22Rv1 (cell line): ENCODE measurements around the gene RASSF5.

Experiments used
- H3K27ac ChIP-seq: fragments of 450-650 bp; 2 replicates; pipeline ENCODE4 v1.5.1; 2017
- ZFX ChIP-seq: fragments of 450-650 bp; IDR thresholded peaks from 2 replicates; pipeline ENCODE4 v1.6.1; 2017; ENCODE audit warnings: antibody characterized with exemption, borderline replicate concordance
- TF ChIP-seq, protein P1 (sequence below): fragments of 450-650 bp; IDR thresholded peaks from 2 replicates; pipeline ENCODE4 v1.5.1; 2017; ENCODE audit warnings: mild to moderate bottlenecking

RASSF5 gene

DNA sequence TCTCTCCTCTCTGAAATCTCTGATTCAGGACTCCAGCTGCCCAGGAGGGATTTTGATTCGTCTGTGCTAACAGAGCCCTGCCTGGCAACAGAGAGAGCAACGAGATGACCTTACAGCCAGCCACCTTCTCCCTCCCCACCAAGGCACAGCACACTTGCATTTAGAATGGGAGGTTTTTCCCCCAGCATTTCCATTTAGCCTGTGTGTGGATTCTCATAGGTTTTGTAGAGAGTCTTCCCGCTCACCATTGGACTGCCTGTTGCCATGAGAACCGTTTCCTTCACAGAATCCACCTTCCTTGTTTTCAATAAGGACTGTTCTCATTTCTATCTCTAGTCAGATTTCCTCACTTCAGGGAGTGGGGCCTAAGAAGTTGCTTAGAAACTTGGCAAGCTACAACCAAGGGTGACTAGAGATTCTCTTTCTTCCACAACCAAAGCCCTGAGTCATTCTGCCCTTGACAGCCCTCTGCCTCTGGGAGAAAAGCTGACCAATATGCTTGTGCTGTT is 42.8 kb upstream of the RASSF5 start:
- no peak overlapping the region for H3K27ac ChIP-seq
- TF ChIP-seq, protein P1, sequence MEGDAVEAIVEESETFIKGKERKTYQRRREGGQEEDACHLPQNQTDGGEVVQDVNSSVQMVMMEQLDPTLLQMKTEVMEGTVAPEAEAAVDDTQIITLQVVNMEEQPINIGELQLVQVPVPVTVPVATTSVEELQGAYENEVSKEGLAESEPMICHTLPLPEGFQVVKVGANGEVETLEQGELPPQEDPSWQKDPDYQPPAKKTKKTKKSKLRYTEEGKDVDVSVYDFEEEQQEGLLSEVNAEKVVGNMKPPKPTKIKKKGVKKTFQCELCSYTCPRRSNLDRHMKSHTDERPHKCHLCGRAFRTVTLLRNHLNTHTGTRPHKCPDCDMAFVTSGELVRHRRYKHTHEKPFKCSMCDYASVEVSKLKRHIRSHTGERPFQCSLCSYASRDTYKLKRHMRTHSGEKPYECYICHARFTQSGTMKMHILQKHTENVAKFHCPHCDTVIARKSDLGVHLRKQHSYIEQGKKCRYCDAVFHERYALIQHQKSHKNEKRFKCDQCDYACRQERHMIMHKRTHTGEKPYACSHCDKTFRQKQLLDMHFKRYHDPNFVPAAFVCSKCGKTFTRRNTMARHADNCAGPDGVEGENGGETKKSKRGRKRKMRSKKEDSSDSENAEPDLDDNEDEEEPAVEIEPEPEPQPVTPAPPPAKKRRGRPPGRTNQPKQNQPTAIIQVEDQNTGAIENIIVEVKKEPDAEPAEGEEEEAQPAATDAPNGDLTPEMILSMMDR = no peak
- TF ChIP-seq ZFX = no peak

DNA sequence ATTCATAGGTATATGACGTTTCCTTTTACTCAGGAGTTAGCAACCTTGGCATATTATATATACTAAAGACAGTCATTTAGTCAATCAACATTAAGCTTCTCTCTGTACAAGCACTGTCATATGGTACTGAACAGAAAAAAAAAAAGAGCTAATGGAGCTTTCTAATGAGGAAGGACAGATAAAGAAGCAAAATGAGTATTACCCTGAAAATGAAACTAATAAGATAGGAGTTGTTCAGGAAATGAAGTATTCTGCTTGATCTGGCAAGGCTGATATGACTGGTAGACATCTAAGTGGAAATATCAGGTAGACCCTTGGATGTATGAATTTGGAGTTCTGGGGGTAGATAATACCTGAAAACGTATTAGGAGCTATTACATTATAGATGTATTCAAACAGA is 41.4 kb upstream of the RASSF5 start:
- no peak for TF ChIP-seq ZFX
- TF ChIP-seq, protein P1 = no peak
- H3K27ac ChIP-seq = no peak overlapping the region

DNA sequence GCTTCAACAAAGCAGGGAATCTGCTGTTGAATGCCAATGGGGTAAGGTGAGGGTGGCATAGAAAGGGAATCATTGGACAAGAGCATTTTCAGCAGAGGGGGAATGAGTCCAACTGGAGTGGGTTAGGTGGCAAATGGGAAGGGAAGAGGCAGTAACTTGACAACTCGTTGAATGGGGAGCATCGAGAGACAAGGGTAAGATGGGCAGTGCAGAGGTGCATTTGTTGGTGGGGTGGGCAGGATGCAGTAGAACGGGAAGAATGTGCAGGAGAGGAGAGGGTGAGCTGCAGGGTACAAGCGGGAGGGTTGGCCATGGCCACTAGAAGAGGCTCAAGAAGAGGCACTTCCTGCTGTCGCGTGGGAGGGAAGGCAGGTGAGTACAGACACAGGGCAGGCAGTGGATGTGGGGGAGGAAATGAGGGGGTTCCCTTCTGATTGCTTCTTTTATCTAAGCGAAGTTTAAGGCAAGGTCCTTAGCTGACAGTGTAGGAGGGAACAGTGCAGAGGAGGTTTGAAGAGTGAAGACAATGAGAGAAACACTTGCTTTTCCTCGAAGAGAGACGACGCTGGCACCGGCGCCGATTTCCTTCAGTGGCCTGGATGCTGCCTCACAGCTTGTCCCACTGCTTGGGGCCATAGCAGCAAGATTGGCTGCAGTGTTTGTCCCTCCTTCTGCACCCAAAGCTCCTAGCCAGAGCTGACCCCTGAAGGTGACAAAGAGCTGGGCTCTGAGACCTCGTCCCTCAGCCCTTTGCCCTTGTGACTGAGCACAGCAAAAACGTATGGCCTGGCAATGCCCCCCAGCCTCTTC is 40.3 kb upstream of the RASSF5 start:
- H3K27ac ChIP-seq = no peak overlapping the region
- TF ChIP-seq, protein P1 = no peak
- TF ChIP-seq ZFX = no peak

DNA sequence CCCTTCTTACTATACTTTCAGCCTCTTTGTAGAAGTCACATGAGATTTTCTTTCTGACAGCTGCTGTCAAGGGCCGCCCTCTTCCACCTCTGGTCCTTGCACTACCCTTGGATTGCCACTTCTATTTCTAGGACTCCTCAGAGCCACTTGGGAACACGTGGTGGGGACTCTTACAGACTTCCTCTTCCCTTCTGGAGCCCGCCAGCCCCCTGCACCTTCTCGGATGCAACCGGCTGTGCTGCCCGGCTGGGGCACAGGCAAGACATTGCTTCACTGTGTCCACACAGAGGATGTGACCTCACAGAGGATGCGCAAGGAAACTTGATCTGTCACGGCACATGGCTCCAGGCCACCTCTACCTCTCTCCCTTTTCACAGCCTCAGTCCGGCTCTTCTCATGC is 39.4 kb upstream of the RASSF5 start:
- TF ChIP-seq ZFX = no peak
- TF ChIP-seq, protein P1 = no peak
- no peak overlapping the region for H3K27ac ChIP-seq

DNA sequence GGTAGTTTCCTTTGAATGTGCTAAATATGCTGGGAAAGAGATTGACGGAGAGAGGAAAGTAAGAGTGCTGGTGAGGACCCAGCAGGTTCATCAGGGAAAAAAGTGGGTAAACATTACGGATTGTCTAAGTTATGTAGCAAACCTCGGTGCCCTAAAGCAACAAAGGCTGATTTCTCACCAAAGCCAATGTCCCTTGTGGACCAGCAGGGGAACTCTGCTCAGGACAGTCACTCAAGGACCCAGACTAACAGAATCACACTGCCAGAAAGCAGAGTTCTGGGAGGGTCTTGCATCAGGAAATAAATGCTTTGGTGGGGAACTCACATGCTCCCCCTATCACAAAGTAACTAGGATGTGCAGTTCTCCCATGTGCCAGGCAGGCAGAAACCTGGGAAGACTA is 38.8 kb upstream of the RASSF5 start:
- TF ChIP-seq, protein P1 = no peak
- TF ChIP-seq ZFX = no peak
- no peak overlapping the region for H3K27ac ChIP-seq

DNA sequence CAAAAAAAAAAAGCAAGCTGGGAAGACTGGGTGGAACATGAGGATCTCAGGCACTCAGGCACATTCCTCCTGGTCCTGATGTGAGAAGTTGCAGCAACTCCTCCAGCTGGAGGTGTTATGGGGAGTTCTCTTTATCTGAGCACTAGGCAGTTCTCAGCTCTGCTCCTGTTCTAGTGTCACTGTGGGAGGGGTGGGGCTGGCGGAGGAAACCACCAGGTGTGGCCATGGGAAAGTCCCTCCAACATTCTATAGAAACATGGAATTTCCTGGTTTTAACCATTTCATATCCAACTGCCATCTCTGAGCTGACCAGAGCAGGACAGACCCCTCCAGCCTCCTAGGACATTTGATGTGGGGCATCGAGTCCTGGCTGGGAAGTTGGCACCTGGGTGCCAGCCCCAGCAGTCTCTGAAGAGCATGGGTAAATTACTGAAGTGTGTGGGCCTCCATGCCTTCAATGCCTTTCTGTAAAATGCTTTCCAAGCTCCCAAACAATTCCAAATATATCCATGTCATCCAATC is 37.9 kb upstream of the RASSF5 start:
- TF ChIP-seq, protein P1 = no peak
- no peak for TF ChIP-seq ZFX
- no peak overlapping the region for H3K27ac ChIP-seq

DNA sequence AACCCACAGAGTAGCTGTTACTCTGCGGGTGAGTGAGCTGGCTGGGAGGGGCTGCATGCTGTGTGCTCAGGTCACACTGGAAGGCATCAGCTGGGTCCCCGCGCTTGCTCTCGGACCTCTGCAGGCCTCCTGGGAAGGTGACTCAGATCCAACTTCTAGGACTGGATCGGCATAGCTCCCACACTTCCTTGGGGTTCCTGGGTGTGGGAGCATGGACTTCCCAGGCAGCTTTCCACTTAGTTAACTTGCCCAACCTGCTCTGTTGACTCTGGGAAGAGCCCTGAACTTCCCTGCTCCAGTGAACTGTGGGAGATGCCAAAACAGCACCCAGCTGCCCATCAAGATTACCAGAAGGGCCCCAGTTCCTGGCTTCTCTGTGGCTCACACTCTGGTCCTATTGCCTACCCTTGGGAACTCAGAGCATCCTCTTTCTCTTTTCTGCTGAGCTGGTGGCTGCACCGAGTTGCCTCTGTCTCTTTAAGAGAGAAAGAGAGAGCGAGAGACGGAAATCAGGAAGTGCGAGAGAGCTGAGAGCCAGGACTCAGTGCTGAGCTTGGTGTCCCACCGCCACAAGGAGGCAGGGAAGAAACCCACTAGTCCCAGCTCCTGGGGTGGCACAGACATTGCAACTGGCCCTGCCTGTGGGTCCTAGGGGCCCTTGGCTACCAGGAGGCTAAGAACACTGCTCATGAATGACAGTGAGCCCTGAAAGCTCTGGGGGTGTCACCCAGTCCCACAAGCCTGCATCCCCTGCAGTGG is 37.2 kb upstream of the RASSF5 start, which contains the start of gene IKBKE:
Gene IKBKE, plus strand, starts transcription at position 544 of the 759 bp plus-strand sequence. CDS start 2,752 bp downstream, outside the sequence.
- peak within 1 kb of the TSS; percentile 31; the same call in 1 of the 2 replicates for H3K27ac ChIP-seq
- TF ChIP-seq, protein P1 = peak; percentile 37
- TF ChIP-seq ZFX = no peak
